GM18951 (cell line): Measurements from ENCODE around the gene ACTN1.

Experiments
- POLR2A ChIP-seq: IDR thresholded peaks from 4 replicates; pipeline ENCODE4 v1.6.1; 2011; ENCODE audit warnings: mild to moderate bottlenecking; ENCODE audit not compliant: insufficient read length, insufficient read depth; ENCODE audit errors: extremely low read depth
- in situ Hi-C: fragments of 300-500 bp; cut with MboI; formaldehyde crosslinking; loops from one replicate; pipeline ENCODE4 v1.12.0; 2022; ENCODE audit warnings: low sequenced_read_pairs, mixed read lengths, inconsistent platforms; ENCODE audit not compliant: unreplicated experiment

The ACTN1 gene

DNA sequence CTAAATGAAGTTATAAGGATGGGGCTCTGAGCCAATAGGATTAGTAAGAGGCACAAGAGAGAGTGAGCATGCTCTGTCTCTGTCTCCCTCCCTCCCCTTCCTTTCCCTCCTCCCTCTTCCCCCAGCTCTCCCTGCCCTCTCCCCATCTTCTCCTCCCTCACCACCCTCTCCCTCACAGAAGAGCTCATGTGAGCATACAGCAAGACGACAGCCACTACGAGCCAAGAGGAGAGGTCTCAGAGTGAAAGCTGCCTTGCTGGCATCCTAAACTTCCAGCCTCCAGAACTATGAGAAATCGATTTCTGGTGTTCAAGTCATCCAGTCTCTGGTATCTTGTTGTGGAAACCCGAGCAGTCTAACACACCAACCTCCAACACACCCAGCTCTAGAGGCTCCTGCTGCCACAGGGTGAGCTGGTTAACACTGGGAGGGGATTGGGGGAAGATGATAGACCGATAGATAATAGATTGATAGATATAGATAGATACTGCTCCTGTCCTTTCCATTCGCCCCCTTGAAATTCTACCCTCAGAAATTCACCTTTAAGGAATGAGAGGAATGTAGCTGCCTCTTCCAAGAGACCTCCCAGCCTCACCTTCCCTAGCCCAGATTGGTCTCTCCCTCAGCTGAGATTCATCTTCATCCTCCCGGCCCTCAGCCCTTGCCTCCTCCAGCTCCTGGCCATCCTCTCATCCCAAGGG lies 25.8 kb upstream of the ACTN1 start:
- TF ChIP-seq POLR2A = no peak
- in situ Hi-C loops = no loop called here

DNA sequence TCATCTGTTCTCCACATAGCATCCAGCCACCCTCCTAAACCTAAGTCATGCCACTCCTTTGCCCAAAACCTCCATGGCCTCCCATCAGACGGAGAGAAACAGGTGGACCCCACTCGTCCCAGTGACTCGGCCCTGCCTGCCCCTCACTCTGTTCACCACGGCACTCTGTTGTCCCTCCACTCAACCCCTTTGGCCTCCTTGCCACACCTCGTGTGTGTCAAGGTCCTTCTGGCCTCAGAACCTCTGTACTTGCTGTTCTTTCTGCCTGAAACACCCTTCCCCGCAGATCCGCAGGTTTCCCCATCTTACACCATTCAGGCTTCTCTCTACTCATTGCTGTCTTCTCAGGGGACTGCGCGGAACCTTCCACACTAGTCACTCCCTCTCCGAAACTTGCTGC lies 24.5 kb upstream of the ACTN1 start:
- in situ Hi-C loops = no loop called here
- TF ChIP-seq POLR2A = no peak

DNA sequence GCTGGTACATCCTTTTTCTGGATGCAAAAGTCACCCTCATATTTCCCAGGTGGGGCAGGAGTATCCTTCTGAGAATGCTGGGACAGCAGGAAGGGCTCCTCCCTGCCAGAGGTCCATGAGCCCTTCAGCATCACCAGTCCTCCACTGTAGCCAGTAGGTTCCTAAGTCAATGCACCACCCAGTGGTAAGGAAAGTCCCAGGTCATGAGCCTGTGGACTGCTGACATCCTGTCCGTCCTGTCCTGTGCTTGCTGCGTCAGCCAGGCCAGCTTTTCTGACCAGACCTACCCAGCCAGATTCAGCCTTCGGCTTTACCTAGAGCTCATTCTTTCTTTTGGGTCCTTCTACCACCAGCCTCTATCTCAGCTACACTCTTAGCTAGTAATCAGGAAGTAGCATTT lies 23.0 kb upstream of the ACTN1 start:
- in situ Hi-C loops = no loop called here
- TF ChIP-seq POLR2A = no peak

DNA sequence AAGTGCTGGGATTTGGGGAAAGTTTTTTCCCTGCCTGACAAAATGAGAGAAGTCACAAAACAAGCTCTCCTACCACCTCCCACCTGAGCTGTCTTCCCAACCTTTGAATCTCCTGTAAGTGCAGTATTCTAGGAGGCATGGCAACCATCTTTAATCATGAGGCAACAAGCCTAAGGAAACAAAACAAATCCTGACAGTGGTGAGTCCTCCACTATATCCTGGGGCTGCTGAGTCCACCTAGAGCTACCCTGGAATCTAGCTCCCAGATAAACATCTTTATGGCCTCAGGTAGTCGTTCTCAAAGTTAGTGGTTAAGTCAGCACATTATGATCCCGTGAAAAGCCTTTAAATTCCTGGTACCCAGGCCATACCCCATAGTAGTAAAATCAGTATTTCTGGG lies 22.3 kb upstream of the ACTN1 start:
- in situ Hi-C loops = no loop called here
- TF ChIP-seq POLR2A = no peak

GRCh38 chr14:68998062-68998461 lies 19.0 kb upstream of the ACTN1 start:
- in situ Hi-C loops = no loop called here
- no peak for TF ChIP-seq POLR2A

- no peak for TF ChIP-seq POLR2A
- in situ Hi-C loops = no loop called here
These were observed 16.6 kb upstream of the ACTN1 start for GRCh38 chr14:68995731-68996130.

- no peak for TF ChIP-seq POLR2A
These were observed 15.0 kb upstream of the ACTN1 start for GRCh38 chr14:68994056-68994455.

GRCh38 chr14:68987653-68988036 lies 8.5 kb upstream of the ACTN1 start:
- in situ Hi-C loops = no loop called here
- no peak for TF ChIP-seq POLR2A

More at GRCh38 chr14:68994056-68994455, 15.0 kb upstream of the ACTN1 start:
- in situ Hi-C loops = no loop called here

GRCh38 chr14:68986926-68987652 lies 8.0 kb upstream of the ACTN1 start:
- in situ Hi-C loops = no loop called here
- TF ChIP-seq POLR2A = no peak

GRCh38 chr14:68986225-68986624 lies 7.1 kb upstream of the ACTN1 start:
- in situ Hi-C loops = no loop called here
- no peak for TF ChIP-seq POLR2A

DNA sequence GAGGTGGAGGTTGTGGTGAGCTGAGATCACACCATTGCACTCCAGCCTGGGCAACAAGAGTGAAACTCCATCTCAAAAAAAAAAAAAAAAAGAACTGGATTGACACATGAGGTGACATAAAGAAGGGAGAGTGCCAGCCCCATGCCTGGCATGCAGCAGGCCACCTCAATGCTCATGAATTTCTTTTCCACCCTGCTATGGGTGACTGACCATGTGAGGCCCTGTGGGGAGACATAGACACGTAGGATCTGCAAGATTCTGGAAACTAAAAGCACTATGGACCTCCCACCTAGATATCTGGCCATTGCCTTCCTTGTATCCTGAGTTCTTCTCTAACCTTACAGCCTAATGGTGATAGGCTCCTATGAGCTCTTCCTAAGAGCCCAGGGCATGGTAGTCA lies 5.6 kb upstream of the ACTN1 start:
- TF ChIP-seq POLR2A = no peak
- in situ Hi-C loops = no loop called here

GRCh38 chr14:68983191-68983590 lies 4.1 kb upstream of the ACTN1 start:
- in situ Hi-C loops = no loop called here
- no peak for TF ChIP-seq POLR2A

DNA sequence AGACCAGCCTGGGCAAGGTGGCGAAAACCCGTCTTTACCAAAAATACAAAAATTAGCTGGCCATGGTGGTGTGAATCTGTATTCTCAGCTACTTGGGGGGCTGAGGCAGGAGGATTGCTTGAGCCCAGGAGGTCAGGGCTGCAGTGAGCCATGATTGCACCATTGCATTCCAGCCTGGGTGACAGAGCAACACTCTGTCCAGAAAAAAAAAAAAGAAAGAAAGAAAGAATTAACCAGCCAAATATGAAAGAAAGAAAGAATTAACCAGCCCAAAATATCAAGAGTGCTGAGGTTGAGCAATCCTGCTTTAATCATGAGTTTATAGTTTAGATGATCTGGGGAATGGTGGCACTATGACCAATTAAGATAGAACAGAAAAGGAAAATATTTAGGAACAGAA lies 3.5 kb upstream of the ACTN1 start:
- TF ChIP-seq POLR2A = no peak
- in situ Hi-C loops = no loop called here

DNA sequence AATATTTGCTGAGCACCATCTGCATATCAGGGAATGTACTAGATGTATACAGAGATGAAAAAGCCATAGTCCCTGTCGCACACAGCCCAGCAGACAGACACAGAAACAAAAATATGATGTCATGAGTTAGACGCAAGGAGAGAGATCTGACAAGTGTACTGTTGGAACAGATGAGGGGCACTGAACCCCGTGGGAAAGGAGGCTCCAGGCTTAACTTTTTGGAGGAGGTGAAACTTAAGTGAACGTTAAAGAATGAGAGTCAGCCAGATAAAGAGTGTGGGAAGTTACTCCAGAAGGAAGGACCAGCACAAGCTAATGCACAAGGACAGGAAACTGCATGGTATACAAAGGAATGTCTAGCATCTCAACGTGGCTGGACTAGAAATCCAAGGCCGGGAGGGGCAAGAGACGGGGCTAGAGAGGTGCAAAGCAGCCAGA lies 2.5 kb upstream of the ACTN1 start:
- in situ Hi-C loops = no loop called here
- no peak for TF ChIP-seq POLR2A

DNA sequence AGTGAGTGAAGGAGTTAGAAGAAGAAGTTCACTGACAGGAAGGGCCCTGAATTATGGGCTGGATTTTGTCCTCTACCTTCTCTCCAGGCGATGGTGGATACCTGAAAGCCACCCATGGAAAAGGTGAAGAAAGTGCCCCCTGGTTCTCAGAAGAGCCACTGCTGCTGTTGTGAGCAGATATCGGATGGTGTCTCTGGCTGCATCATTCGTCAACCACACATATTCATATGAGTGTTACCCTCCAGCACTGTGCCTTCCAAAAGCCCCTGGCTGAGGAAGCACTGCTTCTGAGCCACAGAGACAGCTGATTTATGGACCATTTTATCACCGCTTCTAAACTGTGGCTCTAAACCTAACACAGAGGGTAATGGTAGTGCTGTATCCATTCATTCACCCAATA lies 2.0 kb upstream of the ACTN1 start:
- TF ChIP-seq POLR2A = no peak
- in situ Hi-C loops = no loop called here
